ENCODE results near the gene LNP1. TPM values are rescaled to one million over a fixed set of nuclear protein-coding genes. Genes with fewer than 3 reads are reported as not detected.
A peak's percentile ranks its signal among the peaks of the same experiment; 100 is the strongest.

LNP1 gene
- total and polyA plus RNA-seq, 10 of the 15 experiments (the other 5 are each of a cell fraction or from before 2014, with no cell fraction given) = 2.1 to 4.2 (median 2.7) TPM

GRCh38 chr3:100400780-100401673 is at the start of gene LNP1, which contains the start of gene TOMM70 (continued):
- TF ChIP-seq CEBPZ (IDR thresholded peaks at IDR 0.05; ENCODE audit: low read depth, low read length) = no peak
- peak; percentile 48; the same call in 1 of the 2 replicates for TF ChIP-seq YY1 (IDR thresholded peaks at IDR 0.05; ENCODE audit: low read depth, low read length)
- TF ChIP-seq STAT3 (IDR thresholded peaks at IDR 0.05; ENCODE audit: low read depth, low read length) = no peak
- TF ChIP-seq NFXL1 (IDR thresholded peaks at IDR 0.05; ENCODE audit: borderline replicate concordance) = no peak
- TF ChIP-seq EED (IDR thresholded peaks at IDR 0.05; ENCODE audit: low read depth) = no peak
- no peak for TF ChIP-seq BRCA1 (IDR thresholded peaks at IDR 0.05; ENCODE audit: low read depth, low read length)
- TF ChIP-seq BMI1 (IDR thresholded peaks at IDR 0.05; ENCODE audit: borderline replicate concordance) = no peak
- peak; percentile 94 for TF ChIP-seq MXI1 (IDR thresholded peaks at IDR 0.05; ENCODE audit: low read depth, low read length)
- no peak for TF ChIP-seq CHD4 (IDR thresholded peaks at IDR 0.05)
- peak; percentile 87 for TF ChIP-seq PKNOX1 (IDR thresholded peaks at IDR 0.05)
- 0 out of 2 replicates have a peak, but pooled peaks have one; percentile 73 for TF ChIP-seq ZNF207 (IDR thresholded peaks at IDR 0.05; ENCODE audit: borderline replicate concordance)
- no peak; the same call in 1 of the 2 replicates for TF ChIP-seq ASH2L (IDR thresholded peaks at IDR 0.05; ENCODE audit: borderline replicate concordance, low read depth)
- TF ChIP-seq ZBTB11 (CRISPR knock-in tag; IDR thresholded peaks at IDR 0.05) = no peak
- 0 out of 2 replicates have a peak, but pooled peaks have one; percentile 37 for TF ChIP-seq MTA3 (IDR thresholded peaks at IDR 0.05; ENCODE audit: borderline replicate concordance, low read length)
- no peak for TF ChIP-seq HDGF (IDR thresholded peaks at IDR 0.05)
- TF ChIP-seq HDAC2 (IDR thresholded peaks at IDR 0.05) = no peak
- TF ChIP-seq ZSCAN29 (IDR thresholded peaks at IDR 0.05) = no peak
- TF ChIP-seq DPF2 (IDR thresholded peaks at IDR 0.05) = 0 out of 2 replicates have a peak, but pooled peaks have one; percentile 24
- peak; percentile 48 for TF ChIP-seq SKIL (IDR thresholded peaks at IDR 0.05; ENCODE audit: low read depth, poor library complexity, severe bottlenecking)
